CD14-positive monocyte (primary cell): Measurements from ENCODE around the gene RNF123. TPM values are rescaled to one million over a fixed set of nuclear protein-coding genes. Genes with fewer than 3 reads are reported as not detected.

Experiments used
- DNase-seq, 3 donors: peaks; one replicate each; pipeline ENCODE4 v3.0.0-alpha.2; 2011 to 2022
- H2AFZ ChIP-seq: 2 replicates; pipeline ENCODE4 v1.6.0; 2012; ENCODE audit warnings: mild to moderate bottlenecking, low read depth, low read length, inconsistent platforms; ENCODE audit not compliant: insufficient read depth, poor library complexity, severe bottlenecking
- H3K27ac ChIP-seq, 2 donors: 1 replicate in 1 of 2; 2 replicates in 1 of 2; pipeline ENCODE4 v1.5.1; 2012 to 2013; ENCODE audit warnings: low read length in 2 of 2, control low read depth in 1 of 2, inconsistent platforms in 1 of 2, low read depth in 1 of 2, mild to moderate bottlenecking in 1 of 2
- H3K27me3 ChIP-seq, 2 donors: one replicate each; pipeline versions ENCODE4 v1.6.0 to v1.6.1; 2011 to 2013; ENCODE audit warnings: low read length in 2 of 2; ENCODE audit not compliant: control insufficient read depth in 2 of 2, insufficient read depth in 2 of 2
- H3K36me3 ChIP-seq, 2 donors: replicated peaks in 1 of 2; 1 replicate in 1 of 2; 2 replicates in 1 of 2; pipeline versions ENCODE4 v1.5.1 to v1.6.1; 2012 to 2013; ENCODE audit warnings: low read length in 2 of 2, control low read depth in 1 of 2, inconsistent platforms in 1 of 2, mild to moderate bottlenecking in 1 of 2; ENCODE audit not compliant: insufficient read depth in 2 of 2, control insufficient read depth in 1 of 2
- H3K4me1 ChIP-seq, 2 donors: 1 replicate in 1 of 2; 2 replicates in 1 of 2; pipeline versions ENCODE4 v1.5.1 to v1.6.1; 2012 to 2013; ENCODE audit warnings: low read length in 2 of 2, control low read depth in 1 of 2, inconsistent platforms in 1 of 2, mild to moderate bottlenecking in 1 of 2, moderate library complexity in 1 of 2; ENCODE audit not compliant: insufficient read depth in 2 of 2, control insufficient read depth in 1 of 2
- H3K4me2 ChIP-seq: replicated peaks from 2 replicates; pipeline ENCODE3; 2012; ENCODE audit warnings: low read length, moderate library complexity, mild to moderate bottlenecking; ENCODE audit not compliant: poor library complexity, severe bottlenecking; ENCODE audit errors: extremely low read depth
- H3K4me3 ChIP-seq, 3 experiments: fragments of 200-600 bp in 1 of 3; sonication (generic) in 1 of 3; replicated peaks in 1 of 3; 1 replicate in 2 of 3; 2 replicates in 1 of 3; pipeline ENCODE4 v1.5.1; 2011 to 2013; ENCODE audit warnings: low read length in 3 of 3, mild to moderate bottlenecking in 3 of 3, control low read depth in 2 of 3, low read depth in 2 of 3, inconsistent platforms in 1 of 3, moderate library complexity in 1 of 3
- H3K79me2 ChIP-seq: 2 replicates; pipeline ENCODE4 v1.6.0; 2012; ENCODE audit warnings: mild to moderate bottlenecking, control low read depth, inconsistent platforms, low read length, moderate library complexity; ENCODE audit not compliant: insufficient read depth
- H3K9ac ChIP-seq: 2 replicates; pipeline ENCODE4 v1.6.0; 2017; ENCODE audit warnings: low read length, mild to moderate bottlenecking; ENCODE audit not compliant: insufficient read depth, poor library complexity, severe bottlenecking
- H3K9me3 ChIP-seq, 2 donors: replicated peaks in 1 of 2; 1 replicate in 1 of 2; 2 replicates in 1 of 2; pipeline versions ENCODE4 v1.5.1 to v1.6.1; 2012 to 2013; ENCODE audit warnings: low read length in 2 of 2, control low read depth in 1 of 2; ENCODE audit not compliant: control insufficient read depth in 1 of 2, insufficient read depth in 1 of 2
- H4K20me1 ChIP-seq: 2 replicates; pipeline ENCODE4 v1.6.0; 2012; ENCODE audit warnings: mild to moderate bottlenecking, low read length, control low read depth, moderate library complexity; ENCODE audit not compliant: insufficient read depth
- H3K27ac Mint-ChIP-seq, 7 donors: one replicate each; pipeline ENCODE4 v1.8.0; 2020; ENCODE audit warnings: mild to moderate bottlenecking in 7 of 7, mixed read lengths in 7 of 7, moderate library complexity in 6 of 7, inconsistent platforms in 2 of 7
- H3K27me3 Mint-ChIP-seq, 3 donors: one replicate each; pipeline ENCODE4 v1.8.0; 2021 to 2022; ENCODE audit warnings: low read depth in 3 of 3, mild to moderate bottlenecking in 3 of 3, mixed read lengths in 3 of 3, moderate library complexity in 3 of 3, inconsistent platforms in 1 of 3
- H3K36me3 Mint-ChIP-seq, 2 donors: one replicate each; pipeline ENCODE4 v1.8.0; 2020; ENCODE audit warnings: mixed read lengths in 2 of 2, inconsistent platforms in 1 of 2, mild to moderate bottlenecking in 1 of 2
- H3K4me1 Mint-ChIP-seq: one replicate; pipeline ENCODE4 v1.8.0; 2020; ENCODE audit warnings: mild to moderate bottlenecking, mixed read lengths
- H3K4me3 Mint-ChIP-seq, 2 donors: one replicate each; pipeline ENCODE4 v1.8.0; 2020; ENCODE audit warnings: mild to moderate bottlenecking in 2 of 2, mixed read lengths in 2 of 2, moderate library complexity in 1 of 2
- H3K9me3 Mint-ChIP-seq, 7 donors: one replicate each; pipeline ENCODE4 v1.8.0; 2020 to 2022; ENCODE audit warnings: mixed read lengths in 7 of 7, mild to moderate bottlenecking in 6 of 7, moderate library complexity in 6 of 7, inconsistent platforms in 2 of 7
- CTCF ChIP-seq: fragments of 200-600 bp; IDR thresholded peaks from one replicate; pipeline ENCODE4 v1.8.0; 2022; ENCODE audit warnings: antibody characterized with exemption, mild to moderate bottlenecking
- WGBS: methylation state at CpG from one replicate; pipeline ENCODE4 v1.1.5; 2013; ENCODE audit warnings: missing lambda C conversion rate; ENCODE audit not compliant: insufficient coverage; 5-methylcytosine and 5-hydroxymethylcytosine counted together
- intact Hi-C, 2 donors: fragments of 100-400 bp; cut with micrococcal nuclease; formaldehyde crosslinking; loops; one replicate each; pipeline versions ENCODE4 v1.15.0 to v1.15.1; 2023
- polyA plus RNA-seq, 3 donors: library from polyadenylated mRNA; depleted of rRNA in 1 of 3; unstranded in 2 of 3; stranded (reverse) in 1 of 3; fragments of 300-500 nt in 2 of 3; fragments of >200 nt in 1 of 3; fragmentation: Illumina TruSeq in 2 of 3; gene quantifications; 1 replicate in 2 of 3; 2 replicates in 1 of 3; pipeline ENCODE4 v1.2.3, GENCODE V29; 2012 to 2021

The RNF123 gene
- polyA plus RNA-seq, 3 donors, result 11.1 to 46.2 (median 15.7) TPM

- H4K20me1 ChIP-seq, result peaks cover 26% of the 10 kb centered on the region
- H3K4me2 ChIP-seq, result peak overlapping the region; percentile 81
- intact Hi-C loops, result loop anchor here (1.0 to 10.0 kb wide), 4 partner anchors 50 to 202 kb away; partner anchors contain the start of genes GMPPB (in 2 of the 2) and DAG1 (in 1 of the 2)
- peaks cover 13% of the 10 kb centered on the region for H3K79me2 ChIP-seq
- Mint-ChIP-seq H3K9me3 (peaks cover 0 to 10% (median 3%) of the 10 kb centered on the region in 7 donors), H3K36me3 (peaks cover 34 to 41% of the 10 kb centered on the region in 2 donors), H3K27me3 (peaks cover 1 to 7% (median 6%) of the 10 kb centered on the region in 3 donors), H3K4me3 (peak overlapping the region; percentile 84 to 85), H3K27ac (peak overlapping the region in 5 of 7 donors; percentile 43 to 99 (median 97)), H3K4me1 (peaks cover 28% of the 10 kb centered on the region)
- H3K27me3 ChIP-seq, result no peaks in the 10 kb centered on the region
- peak overlapping the region; percentile 92 for H3K9ac ChIP-seq
- 0% methylated on average over 22 of the region's 34 CpGs for WGBS
- peaks cover 0 to 6% of the 10 kb centered on the region in 2 donors for H3K9me3 ChIP-seq
- DNase-seq, result no peak
- H3K4me3 ChIP-seq, result peak overlapping the region; percentile 63 to 82 (median 74)
- peaks cover 40% of the 10 kb centered on the region in 2 donors for H3K36me3 ChIP-seq
- peak overlapping the region; percentile 80 for H2AFZ ChIP-seq
- peaks cover 17 to 21% of the 10 kb centered on the region in 2 donors for H3K4me1 ChIP-seq
- no peak for TF ChIP-seq CTCF
- peak overlapping the region; percentile 9 to 97 for H3K27ac ChIP-seq
Observed at GRCh38 chr3:49674497-49674983, 14.8 kb upstream of the RNF123 start.

- Histone ChIP-seq H3K4me1 (peaks cover 17 to 21% of the 10 kb centered on the region in 2 donors), H3K27ac (no peak overlapping the region), H2AFZ (no peak overlapping the region), H3K27me3 (no peaks in the 10 kb centered on the region), H4K20me1 (peaks cover 26% of the 10 kb centered on the region), H3K79me2 (peaks cover 13% of the 10 kb centered on the region), H3K36me3 (peaks cover 54% of the 10 kb centered on the region in 2 donors), H3K4me2 (no peak overlapping the region), H3K9ac (no peak overlapping the region), H3K4me3 (no peak overlapping the region), H3K9me3 (peaks cover 0 to 6% of the 10 kb centered on the region in 2 donors)
- Mint-ChIP-seq H3K9me3 (peaks cover 0 to 10% (median 3%) of the 10 kb centered on the region in 7 donors), H3K36me3 (peaks cover 48 to 55% of the 10 kb centered on the region in 2 donors), H3K4me3 (no peak overlapping the region), H3K27ac (peak overlapping the region in 1 of 7 donors; percentile 74), H3K4me1 (peaks cover 28% of the 10 kb centered on the region), H3K27me3 (peaks cover 1 to 3% (median 2%) of the 10 kb centered on the region in 3 donors)
- DNase-seq, result no peak
- no peak for TF ChIP-seq CTCF
- WGBS, result 99% methylated on average over 11 of the region's 11 CpGs
- intact Hi-C loops, result loop anchor here (10.0 kb wide), 1 partner anchor 49 kb away; the partner anchor contains the start of gene GMPPB (in 2 of the 2)
Observed at GRCh38 chr3:49675912-49676311, 13.4 kb upstream of the RNF123 start.
